ENCODE data around the gene LGMN. TPM values are rescaled to one million over a fixed set of nuclear protein-coding genes. Genes with fewer than 3 reads are reported as not detected.

LGMN gene
- total and polyA plus RNA-seq, 2 donors (not counting 1 experiment from before 2014, with no cell fraction given), result 22.6 to 61.0 TPM

DNA sequence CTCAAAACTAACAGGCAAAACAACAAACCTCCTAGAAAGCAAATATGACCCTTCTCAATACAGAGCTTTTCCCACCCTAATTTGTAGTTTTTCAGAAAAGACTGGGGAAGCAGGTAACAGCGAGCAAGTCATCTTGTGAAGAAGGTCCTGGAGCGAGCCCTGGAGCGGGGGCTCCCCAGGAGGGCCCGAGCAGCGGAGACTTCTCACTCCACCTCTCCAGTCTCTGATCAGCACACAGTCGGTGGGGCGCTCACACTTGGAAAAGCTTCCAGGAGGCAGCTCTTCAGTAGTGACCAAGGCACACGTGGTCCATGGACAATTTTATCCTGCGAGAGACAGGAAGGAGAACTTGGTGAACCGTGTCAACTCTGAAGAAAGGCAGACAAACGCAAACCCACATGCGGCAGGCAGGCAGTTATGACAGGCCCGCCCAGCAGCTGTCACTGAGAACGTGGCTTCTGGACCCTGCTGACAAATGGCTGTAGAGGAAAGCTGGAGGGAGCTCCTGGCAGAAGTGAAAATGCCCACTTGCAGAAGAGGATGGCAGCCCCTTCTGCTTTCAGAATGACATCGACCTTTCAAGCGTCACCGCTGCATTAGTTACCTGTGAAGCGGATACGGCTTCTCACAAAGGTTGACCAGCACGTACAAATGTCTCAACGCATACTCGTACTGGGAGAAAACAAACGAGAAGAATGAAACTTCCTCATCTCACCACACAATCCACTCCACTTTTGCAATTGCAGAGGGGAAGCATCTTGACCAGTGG, 44.2 kb downstream of the LGMN start:
- H4K20me1 ChIP-seq (ENCODE audit: control insufficient read depth, extremely low read depth, insufficient read depth, low read length), result no peaks in the 10 kb centered on the region
- no peaks in the 10 kb centered on the region for H3K4me1 ChIP-seq (ENCODE audit: control insufficient read depth, extremely low read depth, insufficient read depth, low read length)
- no peak overlapping the region for H3K27ac ChIP-seq (ENCODE audit: insufficient read depth, low read length)
- H3K9ac ChIP-seq (ENCODE audit: insufficient read depth, low read length), result no peak overlapping the region
- TF ChIP-seq, protein P1, sequence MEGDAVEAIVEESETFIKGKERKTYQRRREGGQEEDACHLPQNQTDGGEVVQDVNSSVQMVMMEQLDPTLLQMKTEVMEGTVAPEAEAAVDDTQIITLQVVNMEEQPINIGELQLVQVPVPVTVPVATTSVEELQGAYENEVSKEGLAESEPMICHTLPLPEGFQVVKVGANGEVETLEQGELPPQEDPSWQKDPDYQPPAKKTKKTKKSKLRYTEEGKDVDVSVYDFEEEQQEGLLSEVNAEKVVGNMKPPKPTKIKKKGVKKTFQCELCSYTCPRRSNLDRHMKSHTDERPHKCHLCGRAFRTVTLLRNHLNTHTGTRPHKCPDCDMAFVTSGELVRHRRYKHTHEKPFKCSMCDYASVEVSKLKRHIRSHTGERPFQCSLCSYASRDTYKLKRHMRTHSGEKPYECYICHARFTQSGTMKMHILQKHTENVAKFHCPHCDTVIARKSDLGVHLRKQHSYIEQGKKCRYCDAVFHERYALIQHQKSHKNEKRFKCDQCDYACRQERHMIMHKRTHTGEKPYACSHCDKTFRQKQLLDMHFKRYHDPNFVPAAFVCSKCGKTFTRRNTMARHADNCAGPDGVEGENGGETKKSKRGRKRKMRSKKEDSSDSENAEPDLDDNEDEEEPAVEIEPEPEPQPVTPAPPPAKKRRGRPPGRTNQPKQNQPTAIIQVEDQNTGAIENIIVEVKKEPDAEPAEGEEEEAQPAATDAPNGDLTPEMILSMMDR (conservative IDR thresholded peaks at IDR 0.05 in 1 of 2, IDR thresholded peaks at IDR 0.05 in 1 of 2; ENCODE audit: low read depth in 1 of 2, low read length in 2 of 2), result no peak
- TF ChIP-seq EZH2 (IDR thresholded peaks at IDR 0.05; ENCODE audit: low read length, missing control alignments), result no peak
- no peak for DNase-seq (ENCODE audit: low read depth in 2 of 2)
- H3K9me3 ChIP-seq (ENCODE audit: control insufficient read depth, insufficient read depth, low read depth, low read length), result no peaks in the 10 kb centered on the region
- no peaks in the 10 kb centered on the region for H3K79me2 ChIP-seq (ENCODE audit: control insufficient read depth, insufficient read depth, low read length)
- H2AFZ ChIP-seq (ENCODE audit: low read length), result no peak overlapping the region
- no peak overlapping the region for H3K4me2 ChIP-seq (ENCODE audit: extremely low read depth, insufficient read depth, low read length)
- no peak overlapping the region for H3K4me3 ChIP-seq (replicated peaks in 1 of 4; ENCODE audit: control extremely low read depth in 1 of 4, insufficient read depth in 1 of 4, low read depth in 3 of 4, low read length in 4 of 4)
- H3K27me3 ChIP-seq (ENCODE audit: control insufficient read depth, insufficient read depth, low read length), result no peaks in the 10 kb centered on the region
- no peaks in the 10 kb centered on the region for H3K36me3 ChIP-seq (ENCODE audit: control insufficient read depth, insufficient read depth, low read length)

DNA sequence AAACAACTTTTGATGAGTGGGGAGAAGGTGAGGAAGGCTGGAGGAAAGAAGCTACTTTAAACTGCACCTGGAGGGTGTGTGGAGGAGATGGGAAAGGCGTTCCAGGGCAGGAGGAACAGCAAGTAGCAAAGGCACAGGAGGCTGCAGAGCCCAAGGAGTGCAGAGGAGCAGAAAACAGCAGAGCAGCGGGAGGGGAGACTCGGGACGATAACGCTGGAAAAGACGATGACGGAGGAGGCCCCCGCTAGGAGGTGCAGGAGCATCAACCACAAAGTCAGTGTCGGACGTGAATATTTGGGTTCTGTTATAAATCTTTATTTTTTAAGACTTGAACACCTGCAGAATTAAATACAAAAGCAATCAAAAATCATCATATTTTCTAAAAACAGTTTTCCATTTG, 44.9 kb downstream of the LGMN start:
- no peaks in the 10 kb centered on the region for H3K4me1 ChIP-seq (ENCODE audit: control insufficient read depth, extremely low read depth, insufficient read depth, low read length)
- H3K4me3 ChIP-seq (replicated peaks in 1 of 4; ENCODE audit: control extremely low read depth in 1 of 4, insufficient read depth in 1 of 4, low read depth in 3 of 4, low read length in 4 of 4), result no peak overlapping the region
- no peaks in the 10 kb centered on the region for H3K36me3 ChIP-seq (ENCODE audit: control insufficient read depth, insufficient read depth, low read length)
- TF ChIP-seq, protein P1 (conservative IDR thresholded peaks at IDR 0.05 in 1 of 2, IDR thresholded peaks at IDR 0.05 in 1 of 2; ENCODE audit: low read depth in 1 of 2, low read length in 2 of 2), result no peak
- TF ChIP-seq EZH2 (IDR thresholded peaks at IDR 0.05; ENCODE audit: low read length, missing control alignments), result no peak
- H3K27me3 ChIP-seq (ENCODE audit: control insufficient read depth, insufficient read depth, low read length), result no peaks in the 10 kb centered on the region
- no peak for DNase-seq (ENCODE audit: low read depth in 2 of 2)
- H3K9me3 ChIP-seq (ENCODE audit: control insufficient read depth, insufficient read depth, low read depth, low read length), result no peaks in the 10 kb centered on the region
- no peaks in the 10 kb centered on the region for H4K20me1 ChIP-seq (ENCODE audit: control insufficient read depth, extremely low read depth, insufficient read depth, low read length)
- H2AFZ ChIP-seq (ENCODE audit: low read length), result no peak overlapping the region
- no peak overlapping the region for H3K27ac ChIP-seq (ENCODE audit: insufficient read depth, low read length)
- no peaks in the 10 kb centered on the region for H3K79me2 ChIP-seq (ENCODE audit: control insufficient read depth, insufficient read depth, low read length)
- H3K9ac ChIP-seq (ENCODE audit: insufficient read depth, low read length), result no peak overlapping the region
- no peak overlapping the region for H3K4me2 ChIP-seq (ENCODE audit: extremely low read depth, insufficient read depth, low read length)

DNA sequence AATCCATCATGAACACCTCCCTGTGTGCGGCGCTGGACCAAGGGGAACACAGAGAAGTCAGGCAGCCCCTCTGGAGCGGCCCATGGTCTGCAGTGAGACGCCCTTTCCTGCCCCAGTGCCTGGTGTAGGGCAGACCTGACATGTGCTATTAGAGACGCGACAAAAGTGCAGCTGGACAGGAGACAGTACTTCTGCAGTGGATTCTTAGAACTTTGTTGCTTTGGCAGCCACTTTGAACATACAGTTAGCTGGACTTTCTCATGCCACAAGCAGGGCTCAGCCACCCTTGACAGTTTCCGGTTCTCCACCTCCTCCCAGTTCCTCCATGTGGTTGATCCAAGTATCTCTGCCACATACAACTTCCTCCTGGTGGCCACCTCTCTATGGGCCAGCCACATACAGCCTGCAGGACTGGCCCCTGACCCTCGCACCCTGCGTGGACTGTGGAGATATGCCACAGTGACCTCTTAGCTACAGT, 45.9 kb downstream of the LGMN start:
- Histone ChIP-seq H3K4me1 (ENCODE audit: control insufficient read depth, extremely low read depth, insufficient read depth, low read length) (no peaks in the 10 kb centered on the region), H3K4me3 (replicated peaks in 1 of 4; ENCODE audit: control extremely low read depth in 1 of 4, insufficient read depth in 1 of 4, low read depth in 3 of 4, low read length in 4 of 4) (no peak overlapping the region), H3K27ac (ENCODE audit: insufficient read depth, low read length) (no peak overlapping the region), H3K79me2 (ENCODE audit: control insufficient read depth, insufficient read depth, low read length) (no peaks in the 10 kb centered on the region), H2AFZ (ENCODE audit: low read length) (no peak overlapping the region), H3K36me3 (ENCODE audit: control insufficient read depth, insufficient read depth, low read length) (no peaks in the 10 kb centered on the region), H3K27me3 (ENCODE audit: control insufficient read depth, insufficient read depth, low read length) (no peaks in the 10 kb centered on the region), H3K9me3 (ENCODE audit: control insufficient read depth, insufficient read depth, low read depth, low read length) (no peaks in the 10 kb centered on the region), H3K9ac (ENCODE audit: insufficient read depth, low read length) (no peak overlapping the region), H3K4me2 (ENCODE audit: extremely low read depth, insufficient read depth, low read length) (no peak overlapping the region), H4K20me1 (ENCODE audit: control insufficient read depth, extremely low read depth, insufficient read depth, low read length) (no peaks in the 10 kb centered on the region)
- no peak for TF ChIP-seq EZH2 (IDR thresholded peaks at IDR 0.05; ENCODE audit: low read length, missing control alignments)
- TF ChIP-seq, protein P1 (conservative IDR thresholded peaks at IDR 0.05 in 1 of 2, IDR thresholded peaks at IDR 0.05 in 1 of 2; ENCODE audit: low read depth in 1 of 2, low read length in 2 of 2), result no peak
- no peak for DNase-seq (ENCODE audit: low read depth in 2 of 2)
